A549 (cell line): Measurements from ENCODE around the gene APCDD1. TPM values are rescaled to one million over a fixed set of nuclear protein-coding genes. Genes with fewer than 3 reads are reported as not detected.

ENCODE experiments used
- ATAC-seq, 2 experiments: fragments of 200-7000 bp in 1 of 2; fragments of >200 bp in 1 of 2; cut with Nextera tagmentation in 1 of 2; cut with Tn5 transposase in 1 of 2; 3 replicates each; pipeline versions ENCODE4 v1.8.0 to v1.9.1; 2018 to 2020; ENCODE audit warnings: mild to moderate bottlenecking in 1 of 2, moderate library complexity in 1 of 2
- CTCF ChIA-PET: fragments of 300-600 bp; sonication (Branson Sonifier 250); formaldehyde crosslinking; extraction: SDS; loops from one replicate; lab custom pipeline; 2021; ENCODE audit warnings: antibody characterized with exemption, inconsistent platforms; lab: Yijun Ruan, JAX
- POLR2A ChIA-PET: fragments of 350-600 bp; formaldehyde crosslinking; extraction: SDS; loops from one replicate; lab custom pipeline; 2021; ENCODE audit warnings: antibody characterized with exemption, inconsistent platforms; lab: Yijun Ruan, JAX
- DNase-seq, 2 experiments: peaks; one replicate each; pipeline versions ENCODE4 v3.0.0 to v3.0.0-alpha.2; 2011 to 2016; ENCODE audit warnings: low read depth in 1 of 2, low spot score in 1 of 2
- FAIRE-seq: peaks from 2 replicates; lab custom pipeline; 2011; peaks lifted over from hg19 to GRCh38; lab: Jason Lieb, UNC
- H3K27ac ChIP-seq, 2 experiments: fragments of >200 bp; sonication (Bioruptor Twin); formaldehyde crosslinking; 3 replicates each; pipeline ENCODE4 v1.5.1; 2016 to 2017
- H3K4me1 ChIP-seq: fragments of >200 bp; sonication (Bioruptor Twin); formaldehyde crosslinking; 3 replicates; pipeline ENCODE4 v1.6.1; 2016
- H3K4me2 ChIP-seq: fragments of >200 bp; sonication (Bioruptor Twin); formaldehyde crosslinking; 3 replicates; pipeline ENCODE4 v1.6.1; 2016
- H3K4me3 ChIP-seq: fragments of >200 bp; sonication (Bioruptor Twin); formaldehyde crosslinking; 3 replicates; pipeline ENCODE4 v1.5.1; 2016
- H3K9me3 ChIP-seq: fragments of >200 bp; sonication (Bioruptor Twin); formaldehyde crosslinking; 3 replicates; pipeline ENCODE4 v1.6.1; 2016
- BHLHE40 ChIP-seq: IDR thresholded peaks from 2 replicates; pipeline ENCODE4 v1.6.1; 2012; ENCODE audit warnings: low read depth, low read length, inconsistent platforms
- CBX8 ChIP-seq: fragments of 200-600 bp; sonication (generic); IDR thresholded peaks from 2 replicates; pipeline ENCODE4 v1.6.1; 2016
- EP300 ChIP-seq, 2 experiments: fragments of >200 bp; sonication (Bioruptor Twin); formaldehyde crosslinking; IDR thresholded peaks; 2 replicates in 1 of 2; 3 replicates in 1 of 2; pipeline ENCODE4 v1.6.1; 2016 to 2017
- ESRRA ChIP-seq: fragments of 150-350 bp; IDR thresholded peaks from 2 replicates; pipeline ENCODE4 v1.6.1; 2014; ENCODE audit warnings: mild to moderate bottlenecking, low read length, borderline replicate concordance
- FOSB ChIP-seq: fragments of 250-450 bp; sonication (Bioruptor Pico); IDR thresholded peaks from 2 replicates; pipeline ENCODE4 v1.5.0; 2020; ENCODE audit warnings: mild to moderate bottlenecking, moderate library complexity
- FOSL2 ChIP-seq, 2 experiments: fragments of 450-650 bp in 1 of 2; fragments of >200 bp in 1 of 2; sonication (Bioruptor Twin) in 1 of 2; formaldehyde crosslinking; IDR thresholded peaks; 2 replicates each; pipeline versions ENCODE4 v1.5.0 to v1.6.1; 2016 to 2020; ENCODE audit warnings: mild to moderate bottlenecking in 1 of 2, moderate library complexity in 1 of 2
- FOXS1 ChIP-seq: fragments of 250-450 bp; sonication (Bioruptor Pico); IDR thresholded peaks from 2 replicates; pipeline ENCODE4 v1.5.0; 2020; ENCODE audit warnings: mild to moderate bottlenecking, moderate library complexity
- JUN ChIP-seq, 2 experiments: fragments of >200 bp; sonication (Bioruptor Twin); formaldehyde crosslinking; IDR thresholded peaks; 2 replicates in 1 of 2; 3 replicates in 1 of 2; pipeline ENCODE4 v1.6.1; 2016 to 2017
- JUNB ChIP-seq: fragments of >200 bp; sonication (Bioruptor Twin); formaldehyde crosslinking; IDR thresholded peaks from 2 replicates; pipeline ENCODE4 v1.6.1; 2016
- MAFK ChIP-seq: fragments of 450-650 bp; IDR thresholded peaks from 2 replicates; pipeline ENCODE4 v1.6.1; 2014; ENCODE audit not compliant: partially characterized antibody
- MAZ ChIP-seq: fragments of 150-350 bp; IDR thresholded peaks from 2 replicates; pipeline ENCODE4 v1.6.1; 2014; ENCODE audit warnings: antibody characterized with exemption, low read depth, low read length, borderline replicate concordance
- MYC ChIP-seq: IDR thresholded peaks from 2 replicates; pipeline ENCODE4 v1.6.1; 2012; ENCODE audit warnings: mild to moderate bottlenecking, inconsistent platforms, low read length, improper control_type of control experiment, borderline replicate concordance
- POLR2A ChIP-seq: IDR thresholded peaks from 2 replicates; pipeline ENCODE4 v1.6.1; 2012; ENCODE audit warnings: mild to moderate bottlenecking, low read length
- RAD21 ChIP-seq, 2 experiments: fragments of >200 bp in 1 of 2; sonication (Bioruptor Twin) in 1 of 2; formaldehyde crosslinking in 1 of 2; IDR thresholded peaks in 1 of 2; conservative IDR thresholded peaks in 1 of 2; 2 replicates in 1 of 2; 3 replicates in 1 of 2; pipeline ENCODE4 v1.6.1; 2012 to 2018; ENCODE audit warnings: inconsistent platforms in 1 of 2
- RNF2 ChIP-seq: fragments of 200-600 bp; sonication (generic); IDR thresholded peaks from 2 replicates; pipeline ENCODE4 v1.6.1; 2016; ENCODE audit warnings: low read depth, mild to moderate bottlenecking, antibody characterized with exemption, moderate library complexity, borderline replicate concordance
- TFCP2L1 ChIP-seq: fragments of 250-450 bp; sonication (Bioruptor Pico); IDR thresholded peaks from 2 replicates; pipeline ENCODE4 v1.5.0; 2021; ENCODE audit warnings: mild to moderate bottlenecking
- ZNF302 ChIP-seq: fragments of 250-450 bp; sonication (Bioruptor Pico); IDR thresholded peaks from 2 replicates; pipeline ENCODE4 v1.9.0; 2021; ENCODE audit warnings: inconsistent platforms, mild to moderate bottlenecking, moderate library complexity
- ZSCAN20 ChIP-seq: fragments of 250-450 bp; sonication (Bioruptor Pico); IDR thresholded peaks from 2 replicates; pipeline ENCODE4 v1.8.0; 2022; ENCODE audit warnings: mild to moderate bottlenecking, moderate library complexity
- WGBS: methylation state at CpG from one replicate; pipeline ENCODE4 v1.1.6; 2017; ENCODE audit errors: missing lambda C conversion rate; 5-methylcytosine and 5-hydroxymethylcytosine counted together
- polyA plus RNA-seq, 4 experiments: library from polyadenylated mRNA; depleted of rRNA in 3 of 4; stranded (reverse); fragments of >200 nt; fragmentation: RNase III in 1 of 4; extraction: RNeasy Plus Mini Kit Qiagen cat#74134 plus additional on column Dnase treatment in 1 of 4; gene quantifications; 2 replicates in 3 of 4; 3 replicates in 1 of 4; pipeline ENCODE4 v1.2.3, GENCODE V29; 2011 to 2017
- TF ChIP-seq, protein P1 (sequence below): fragments of 150-350 bp; IDR thresholded peaks from 2 replicates; pipeline ENCODE4 v1.6.1; 2014; ENCODE audit warnings: low read depth, mild to moderate bottlenecking, low read length
- TF ChIP-seq, protein P2 (sequence below): IDR thresholded peaks from 2 replicates; pipeline ENCODE4 v1.6.1; 2012; ENCODE audit warnings: low read depth, borderline replicate concordance
- TF ChIP-seq, protein P3 (sequence below): IDR thresholded peaks from 2 replicates; pipeline ENCODE4 v1.6.1; 2012
- TF ChIP-seq, protein P4 (sequence below): IDR thresholded peaks from 2 replicates; pipeline ENCODE4 v1.6.1; 2012

The APCDD1 gene
- polyA plus RNA-seq, 2 of the 4 experiments (the other 2 are of a cell fraction), result not detected

DNA sequence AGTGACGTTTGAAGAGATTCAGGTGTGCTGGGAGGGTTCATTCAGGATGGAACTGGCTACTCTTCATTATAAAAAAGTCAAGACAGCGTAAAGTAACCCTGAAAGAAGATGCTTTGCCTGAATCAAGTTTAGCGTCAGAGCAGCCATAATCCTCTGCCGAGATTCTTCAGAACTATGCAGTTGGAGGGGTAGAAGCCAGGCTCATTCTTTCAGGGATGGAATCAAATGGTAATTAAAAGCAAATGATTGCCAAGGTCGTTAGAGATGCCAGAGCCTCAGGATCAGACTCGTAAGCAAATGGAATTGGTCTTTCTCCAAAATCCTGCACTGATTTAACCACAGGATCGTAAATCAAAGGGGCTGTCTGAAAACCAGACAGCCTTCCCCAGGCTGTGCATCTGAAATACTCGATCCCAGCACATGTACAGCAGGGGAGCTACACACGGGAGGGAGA, 21.9 kb downstream of the APCDD1 start (continued):
- TF ChIP-seq RAD21 (conservative IDR thresholded peaks at IDR 0.05 in 1 of 2, IDR thresholded peaks at IDR 0.05 in 1 of 2), result no peak
- TF ChIP-seq, protein P1, sequence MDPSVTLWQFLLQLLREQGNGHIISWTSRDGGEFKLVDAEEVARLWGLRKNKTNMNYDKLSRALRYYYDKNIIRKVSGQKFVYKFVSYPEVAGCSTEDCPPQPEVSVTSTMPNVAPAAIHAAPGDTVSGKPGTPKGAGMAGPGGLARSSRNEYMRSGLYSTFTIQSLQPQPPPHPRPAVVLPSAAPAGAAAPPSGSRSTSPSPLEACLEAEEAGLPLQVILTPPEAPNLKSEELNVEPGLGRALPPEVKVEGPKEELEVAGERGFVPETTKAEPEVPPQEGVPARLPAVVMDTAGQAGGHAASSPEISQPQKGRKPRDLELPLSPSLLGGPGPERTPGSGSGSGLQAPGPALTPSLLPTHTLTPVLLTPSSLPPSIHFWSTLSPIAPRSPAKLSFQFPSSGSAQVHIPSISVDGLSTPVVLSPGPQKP, result no peak
- TF ChIP-seq, all 56 proteins: peak for 0

DNA sequence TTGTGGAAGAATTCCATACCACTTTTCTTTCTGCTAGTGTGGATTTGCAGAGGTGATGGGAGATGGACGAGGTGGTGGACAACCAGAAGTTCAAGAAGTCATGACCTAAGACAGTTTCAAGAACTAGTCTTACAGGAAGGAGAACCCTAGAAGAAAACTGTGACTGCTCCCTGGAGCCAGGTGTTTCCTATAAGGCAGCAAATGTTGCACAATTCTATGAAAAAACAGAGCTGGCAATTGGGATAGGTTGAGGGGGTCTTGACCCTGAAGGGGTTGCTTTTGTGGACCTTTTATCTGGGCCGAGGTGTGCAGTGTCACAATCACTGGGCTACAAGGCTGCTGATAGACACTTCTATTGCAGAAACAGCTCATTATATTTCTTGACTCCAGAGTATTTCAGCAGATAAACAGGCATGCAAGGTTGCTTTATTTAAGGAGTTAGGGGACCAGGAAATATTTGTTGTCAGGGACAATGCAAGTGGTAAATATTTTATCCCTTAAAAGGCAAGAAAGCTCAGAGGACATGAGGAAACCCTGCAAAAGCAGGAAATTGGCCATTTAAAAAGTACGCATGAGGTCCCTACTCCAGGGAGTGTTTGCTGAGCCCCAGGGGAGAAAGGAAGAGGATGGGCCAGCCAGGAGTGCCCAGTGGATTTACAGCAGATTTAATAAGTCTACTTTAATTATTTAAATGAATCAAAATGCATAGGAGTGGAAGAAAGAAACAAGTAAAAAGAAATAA, 22.9 kb downstream of the APCDD1 start:
- Histone ChIP-seq H3K27ac (no peak overlapping the region), H3K4me3 (no peak overlapping the region), H3K9me3 (no peaks in the 10 kb centered on the region), H3K4me1 (no peaks in the 10 kb centered on the region), H3K4me2 (no peak overlapping the region)
- no peak for ATAC-seq
- no peak for DNase-seq
- POLR2A ChIA-PET, result no interaction called here
- CTCF ChIA-PET, result no interaction called here
- 25% methylated on average over 3 of the region's 3 CpGs for WGBS
- no peak for FAIRE-seq
- TF ChIP-seq FOSL2 (IDR thresholded peaks at IDR 0.05), result no peak
- no peak for TF ChIP-seq FOSL2 (CRISPR knock-in tag; IDR thresholded peaks at IDR 0.05)
- TF ChIP-seq JUNB, result no peak
- TF ChIP-seq FOXS1 (CRISPR knock-in tag), result no peak
- no peak for TF ChIP-seq RAD21 (conservative IDR thresholded peaks at IDR 0.05 in 1 of 2, IDR thresholded peaks at IDR 0.05 in 1 of 2)
- no peak for TF ChIP-seq MAFK
- TF ChIP-seq JUN (IDR thresholded peaks at IDR 0.05), result no peak

DNA sequence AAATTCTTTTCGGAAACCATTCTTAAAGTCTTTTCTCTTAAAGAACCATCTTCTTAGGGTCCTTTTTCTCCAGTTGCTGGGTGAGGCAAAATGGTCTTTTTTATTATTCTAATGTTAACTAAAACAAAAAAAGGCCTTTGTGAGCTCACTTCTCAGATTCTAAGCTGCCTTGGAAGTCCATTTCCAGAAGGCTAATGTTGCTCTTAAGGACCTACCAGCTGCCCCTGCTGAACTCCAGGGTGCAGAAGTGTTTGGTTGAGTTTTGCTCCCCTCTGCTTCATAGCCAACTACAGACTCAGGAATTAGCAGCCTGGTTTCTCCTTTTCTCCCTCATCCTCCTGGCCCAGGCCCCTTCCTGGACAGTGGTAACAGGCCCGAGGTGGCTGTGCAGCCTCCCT, 23.4 kb downstream of the APCDD1 start:
- FAIRE-seq (no peak), ATAC-seq (no peak), DNase-seq (no peak)
- Histone ChIP-seq H3K4me3 (no peak overlapping the region), H3K9me3 (no peaks in the 10 kb centered on the region), H3K27ac (no peak overlapping the region), H3K4me1 (no peaks in the 10 kb centered on the region), H3K4me2 (no peak overlapping the region)
- ChIA-PET POLR2A (no interaction called here), CTCF (no interaction called here)
- WGBS, result 47% methylated on average over 2 of the region's 2 CpGs
- TF ChIP-seq ZNF302 (CRISPR knock-in tag), result no peak
- TF ChIP-seq, protein P2, sequence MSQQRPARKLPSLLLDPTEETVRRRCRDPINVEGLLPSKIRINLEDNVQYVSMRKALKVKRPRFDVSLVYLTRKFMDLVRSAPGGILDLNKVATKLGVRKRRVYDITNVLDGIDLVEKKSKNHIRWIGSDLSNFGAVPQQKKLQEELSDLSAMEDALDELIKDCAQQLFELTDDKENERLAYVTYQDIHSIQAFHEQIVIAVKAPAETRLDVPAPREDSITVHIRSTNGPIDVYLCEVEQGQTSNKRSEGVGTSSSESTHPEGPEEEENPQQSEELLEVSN, result no peak
- no peak for TF ChIP-seq BHLHE40
- TF ChIP-seq ZSCAN20 (CRISPR knock-in tag), result no peak
- no peak for TF ChIP-seq CBX8
- TF ChIP-seq, protein P3, sequence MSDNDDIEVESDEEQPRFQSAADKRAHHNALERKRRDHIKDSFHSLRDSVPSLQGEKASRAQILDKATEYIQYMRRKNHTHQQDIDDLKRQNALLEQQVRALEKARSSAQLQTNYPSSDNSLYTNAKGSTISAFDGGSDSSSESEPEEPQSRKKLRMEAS, result no peak
- TF ChIP-seq POLR2A, result no peak
- no peak for TF ChIP-seq MYC
- TF ChIP-seq EP300 (IDR thresholded peaks at IDR 0.05), result no peak
- TF ChIP-seq RNF2, result no peak
- no peak for TF ChIP-seq TFCP2L1 (CRISPR knock-in tag)
- no peak for TF ChIP-seq FOSB (CRISPR knock-in tag)
- TF ChIP-seq, protein P4, sequence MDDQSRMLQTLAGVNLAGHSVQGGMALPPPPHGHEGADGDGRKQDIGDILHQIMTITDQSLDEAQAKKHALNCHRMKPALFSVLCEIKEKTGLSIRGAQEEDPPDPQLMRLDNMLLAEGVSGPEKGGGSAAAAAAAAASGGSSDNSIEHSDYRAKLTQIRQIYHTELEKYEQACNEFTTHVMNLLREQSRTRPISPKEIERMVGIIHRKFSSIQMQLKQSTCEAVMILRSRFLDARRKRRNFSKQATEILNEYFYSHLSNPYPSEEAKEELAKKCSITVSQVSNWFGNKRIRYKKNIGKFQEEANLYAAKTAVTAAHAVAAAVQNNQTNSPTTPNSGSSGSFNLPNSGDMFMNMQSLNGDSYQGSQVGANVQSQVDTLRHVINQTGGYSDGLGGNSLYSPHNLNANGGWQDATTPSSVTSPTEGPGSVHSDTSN, result no peak
- no peak for TF ChIP-seq MAZ
- TF ChIP-seq ESRRA, result no peak
